K562 (cell line): ENCODE data around the gene LSM11. TPM values are rescaled to one million over a fixed set of nuclear protein-coding genes. Genes with fewer than 3 reads are reported as not detected.

Experiments used
- CREB1 ChIP-seq, 2 experiments: sonication (generic) in 1 of 2; formaldehyde crosslinking in 1 of 2; IDR thresholded peaks; 2 replicates each; pipeline versions ENCODE4 v1.6.1 to v1.8.0; 2012 to 2022; ENCODE audit warnings: inconsistent platforms in 1 of 2, mild to moderate bottlenecking in 1 of 2, missing genetic modification reagents in 1 of 2, moderate library complexity in 1 of 2
- RAD21 ChIP-seq, 2 experiments: fragments of 250-450 bp in 1 of 2; fragments of 450-650 bp in 1 of 2; sonication (Bioruptor Pico) in 1 of 2; formaldehyde crosslinking in 1 of 2; IDR thresholded peaks in 1 of 2; conservative IDR thresholded peaks in 1 of 2; 2 replicates each; pipeline versions ENCODE4 v1.4.0 to v1.8.0; 2020 to 2022; ENCODE audit warnings: mild to moderate bottlenecking in 2 of 2, moderate library complexity in 1 of 2
- REST ChIP-seq, 2 experiments: fragments of 450-650 bp; formaldehyde crosslinking in 1 of 2; IDR thresholded peaks; 2 replicates each; pipeline versions ENCODE4 v1.4.0 to v1.6.1; 2014 to 2020; ENCODE audit warnings: mild to moderate bottlenecking in 2 of 2, borderline replicate concordance in 1 of 2, low read depth in 1 of 2
- polyA plus RNA-seq, 8 experiments: library from polyadenylated mRNA; depleted of rRNA in 4 of 8; stranded (reverse) in 5 of 8; unstranded in 3 of 8; fragments of >200 nt; fragmentation: Nextera tagmentation in 2 of 8; fragmentation: Illumina TruSeq in 1 of 8; extraction: Ambion mirVana in 2 of 8; extraction: Trizol in 1 of 8; gene quantifications; 2 replicates each; pipeline versions ENCODE4 v1.2.1 to v1.2.3, GENCODE V29; 2011 to 2014; ENCODE audit warnings: inconsistent platforms in 1 of 8, missing spikeins in 1 of 8
- total RNA-seq, 7 experiments: library from RNA; depleted of rRNA in 6 of 7; stranded (reverse); fragments of >200 nt in 6 of 7; fragmentation: Illumina TruSeq in 2 of 7; extraction: Trizol in 2 of 7; gene quantifications; 2 replicates each; pipeline versions ENCODE4 v1.2.1 to v1.2.3, GENCODE V29; 2011 to 2021; ENCODE audit warnings: low replicate concordance in 1 of 7

The LSM11 gene
- total and polyA plus RNA-seq, 9 of the 15 experiments (the other 6 are each of a cell fraction or from before 2014, with no cell fraction given) = 1.8 to 9.4 (median 4.7) TPM

GRCh38 chr5:157718519-157718918 lies 25.0 kb upstream of the LSM11 start (continued):
- TF ChIP-seq REST (IDR thresholded peaks at IDR 0.05; ENCODE audit: borderline replicate concordance) (peak; percentile 76), REST (CRISPR knock-in tag; IDR thresholded peaks at IDR 0.05; ENCODE audit: low read depth) (no peak), CREB1 (IDR thresholded peaks at IDR 0.05) (no peak), CREB1 (CRISPR knock-in tag; IDR thresholded peaks at IDR 0.05) (no peak), RAD21 (CRISPR knock-in tag; conservative IDR thresholded peaks at IDR 0.05 in 1 of 2, IDR thresholded peaks at IDR 0.05 in 1 of 2) (peak; percentile 76 to 83)
